Stomach (tissue), 9 donors: Measurements from ENCODE around the gene GCK. TPM values are rescaled to one million over a fixed set of nuclear protein-coding genes. Genes with fewer than 3 reads are reported as not detected.

Source experiments
- DNase-seq, 2 donors: peaks; one replicate each; pipeline versions ENCODE4 v3.0.0 to v3.0.0-alpha.2; 2013 to 2019
- H3K27ac ChIP-seq, 5 donors: fragments of 200-600 bp in 4 of 5; sonication (generic) in 4 of 5; one replicate each; pipeline ENCODE4 v1.5.1; 2013 to 2019; ENCODE audit warnings: mild to moderate bottlenecking in 1 of 5, moderate library complexity in 1 of 5
- H3K27me3 ChIP-seq, 3 donors: fragments of 200-600 bp; sonication (generic); one replicate each; pipeline ENCODE4 v1.5.1; 2017 to 2019; ENCODE audit warnings: mixed run types in 1 of 3
- H3K36me3 ChIP-seq, 4 donors: fragments of 200-600 bp; sonication (generic); 1 replicate in 3 of 4; 2 replicates in 1 of 4; pipeline ENCODE4 v1.5.1; 2016 to 2019
- H3K4me1 ChIP-seq, 4 donors: fragments of 200-600 bp; sonication (generic); one replicate each; pipeline ENCODE4 v1.5.1; 2016 to 2019
- H3K4me3 ChIP-seq, 4 donors: fragments of 200-600 bp; sonication (generic) in 3 of 4; one replicate each; pipeline ENCODE4 v1.5.1; 2016 to 2019; ENCODE audit warnings: mild to moderate bottlenecking in 1 of 4
- H3K9me3 ChIP-seq, 4 donors: fragments of 200-600 bp; sonication (generic); one replicate each; pipeline ENCODE4 v1.5.1; 2016 to 2019
- CTCF ChIP-seq, 7 experiments: fragments of 450-650 bp in 4 of 7; fragments of 200-600 bp in 3 of 7; sonication (generic) in 3 of 7; IDR thresholded peaks; one replicate each; pipeline ENCODE4 v1.5.1; 2016 to 2019; ENCODE audit warnings: antibody characterized with exemption in 7 of 7, control low read depth in 2 of 7, mild to moderate bottlenecking in 1 of 7
- EP300 ChIP-seq: sonication (generic); formaldehyde crosslinking; IDR thresholded peaks from one replicate; pipeline ENCODE4 v1.6.1; 2017; ENCODE audit warnings: antibody characterized with exemption
- POLR2A ChIP-seq, 4 donors: fragments of 450-650 bp; IDR thresholded peaks; one replicate each; pipeline ENCODE4 v1.6.1; 2016; ENCODE audit warnings: antibody characterized with exemption in 4 of 4, control low read depth in 2 of 4, mild to moderate bottlenecking in 1 of 4, moderate library complexity in 1 of 4
- POLR2AphosphoS5 ChIP-seq, 3 donors: sonication (generic); formaldehyde crosslinking; IDR thresholded peaks; one replicate each; pipeline ENCODE4 v1.6.1; 2016; ENCODE audit warnings: antibody characterized with exemption in 3 of 3
- WGBS, 5 donors: extraction: QIAGEN DNeasy Blood & Tissue Kit in 3 of 5; methylation state at CpG; one replicate each; pipeline versions ENCODE4 v1.1.5 to v1.1.7; 2013 to 2018; 5-methylcytosine and 5-hydroxymethylcytosine counted together
- intact Hi-C: fragments of 100-400 bp; cut with DNase I; formaldehyde crosslinking; loops from one replicate; pipeline ENCODE4 v1.15.1; 2023; ENCODE audit warnings: low total_unique reads
- polyA plus RNA-seq, 3 donors: library from polyadenylated mRNA; stranded (reverse); fragments of 200-250 nt; gene quantifications; one replicate each; pipeline ENCODE4 v1.2.3, GENCODE V29; 2013
- total RNA-seq, 5 donors: library from RNA; depleted of rRNA; stranded (reverse); fragments of >200 nt; gene quantifications; one replicate each; pipeline versions ENCODE4 v1.1.0 to v1.2.3, GENCODE V29; 2014 to 2016
- donor health status: healthy with polysubstance abuse.
- donor health status: Bipolar disorder and iron deficiency.
- donor health status: healthy.

GCK gene
- total and polyA plus RNA-seq, 8 donors: 0.55 to 1.9 (median 1.1) TPM; not detected in 4

- H3K27ac ChIP-seq: no peak overlapping the region
- WGBS, 5 donors: 69 to 79% (median 77%) methylated on average over 17 to 22 of the region's 22 CpGs
- H3K9me3 ChIP-seq: no peaks in the 10 kb centered on the region
- peaks cover 0 to 3% (median 0%) of the 10 kb centered on the region in 3 donors for H3K27me3 ChIP-seq
- intact Hi-C loops: no loop called here
- no peaks in the 10 kb centered on the region for H3K4me1 ChIP-seq
- no peak overlapping the region for H3K4me3 ChIP-seq
- TF ChIP-seq EP300 (no peak), CTCF (IDR thresholded peaks at IDR 0.05) (no peak), POLR2A (IDR thresholded peaks at IDR 0.05) (no peak), POLR2AphosphoS5 (IDR thresholded peaks at IDR 0.05) (no peak)
- H3K36me3 ChIP-seq: no peaks in the 10 kb centered on the region
- no peak for DNase-seq
These were observed 36.0 kb downstream of the GCK start for GRCh38 chr7:44152971-44153947.

GRCh38 chr7:44151956-44152355, 37.3 kb downstream of the GCK start:
- Histone ChIP-seq H3K4me3 (no peak overlapping the region), H3K27ac (no peak overlapping the region), H3K36me3 (no peaks in the 10 kb centered on the region), H3K4me1 (peaks cover 0 to 4% (median 0%) of the 10 kb centered on the region in 4 donors), H3K9me3 (no peaks in the 10 kb centered on the region), H3K27me3 (peaks cover 0 to 2% (median 0%) of the 10 kb centered on the region in 3 donors)
- intact Hi-C loops: no loop called here
- TF ChIP-seq EP300 (no peak), CTCF (IDR thresholded peaks at IDR 0.05) (no peak), POLR2AphosphoS5 (IDR thresholded peaks at IDR 0.05) (no peak)
- DNase-seq: no peak
- WGBS, 5 donors: 92 to 98% (median 94%) methylated on average over 9 of the region's 9 CpGs

- H3K4me1 ChIP-seq: peaks cover 6 to 11% (median 6%) of the 10 kb centered on the region in 4 donors
- no peaks in the 10 kb centered on the region for H3K9me3 ChIP-seq
- no peaks in the 10 kb centered on the region for H3K36me3 ChIP-seq
- DNase-seq: no peak
- no peak overlapping the region for H3K4me3 ChIP-seq
- no peak for TF ChIP-seq CTCF (IDR thresholded peaks at IDR 0.05)
- TF ChIP-seq POLR2A (IDR thresholded peaks at IDR 0.05): no peak
- TF ChIP-seq POLR2AphosphoS5 (IDR thresholded peaks at IDR 0.05): no peak
- TF ChIP-seq EP300: no peak
- intact Hi-C loops: no loop called here
- H3K27ac ChIP-seq: no peak overlapping the region
- 83 to 95% (median 86%) methylated on average over 6 to 16 of the region's 16 CpGs for WGBS, 5 donors
- H3K27me3 ChIP-seq: peaks cover 0 to 5% (median 1%) of the 10 kb centered on the region in 3 donors
These were observed 38.0 kb downstream of the GCK start for GRCh38 chr7:44150966-44151941.

GRCh38 chr7:44150466-44150832, 38.8 kb downstream of the GCK start:
- H3K27me3 ChIP-seq: peaks cover 0 to 13% (median 9%) of the 10 kb centered on the region in 3 donors
- H3K27ac ChIP-seq: no peak overlapping the region
- H3K9me3 ChIP-seq: no peaks in the 10 kb centered on the region
- DNase-seq: peak in 1 of 2 donors; percentile 56
- no peak overlapping the region for H3K4me3 ChIP-seq
- 66 to 72% (median 70%) methylated on average over 4 to 5 of the region's 5 CpGs for WGBS, 5 donors
- TF ChIP-seq POLR2AphosphoS5 (IDR thresholded peaks at IDR 0.05): no peak
- TF ChIP-seq POLR2A (IDR thresholded peaks at IDR 0.05): no peak
- no peak for TF ChIP-seq CTCF (IDR thresholded peaks at IDR 0.05)
- TF ChIP-seq EP300: no peak
- intact Hi-C loops: no loop called here
- peaks cover 14 to 19% (median 14%) of the 10 kb centered on the region in 4 donors for H3K4me1 ChIP-seq
- H3K36me3 ChIP-seq: no peaks in the 10 kb centered on the region
